MM.1S (cell line): ENCODE data around the gene ZNF324.

Experiments used
- DNase-seq: peaks from one replicate; pipeline ENCODE4 v3.0.0-alpha.2; 2015
- H2AFZ ChIP-seq: fragments of 300-600 bp; sonication (generic); 2 replicates; pipeline ENCODE4 v1.6.0; 2016; ENCODE audit warnings: antibody characterized with exemption, low read length
- H3F3A ChIP-seq: fragments of 300-600 bp; sonication (generic); 2 replicates; pipeline ENCODE4 v1.6.1; 2016; ENCODE audit warnings: mild to moderate bottlenecking, antibody characterized with exemption, low read length, moderate library complexity, mixed read lengths; ENCODE audit not compliant: insufficient read depth
- H3K27ac ChIP-seq: fragments of 300-600 bp; sonication (generic); 2 replicates; pipeline ENCODE4 v1.5.1; 2016; ENCODE audit warnings: mild to moderate bottlenecking, low read length
- H3K27me3 ChIP-seq: fragments of 300-600 bp; sonication (generic); replicated peaks from 2 replicates; pipeline ENCODE4 v1.6.0; 2016; ENCODE audit warnings: low read length; ENCODE audit not compliant: insufficient read depth
- H3K36me3 ChIP-seq: fragments of 300-600 bp; sonication (generic); replicated peaks from 2 replicates; pipeline ENCODE4 v1.6.1; 2016; ENCODE audit warnings: mild to moderate bottlenecking, low read length, mixed read lengths; ENCODE audit not compliant: insufficient read depth
- H3K4me1 ChIP-seq: fragments of 300-600 bp; sonication (generic); 2 replicates; pipeline ENCODE4 v1.6.1; 2016; ENCODE audit warnings: low read length, mixed read lengths
- H3K4me2 ChIP-seq: fragments of 300-600 bp; sonication (generic); 2 replicates; pipeline ENCODE4 v1.6.0; 2016; ENCODE audit warnings: low read depth, low read length
- H3K4me3 ChIP-seq: fragments of 300-600 bp; sonication (generic); 2 replicates; pipeline ENCODE4 v1.5.1; 2016; ENCODE audit warnings: low read length, mixed read lengths
- H3K79me2 ChIP-seq: fragments of 300-600 bp; sonication (generic); 2 replicates; pipeline ENCODE4 v1.6.1; 2016; ENCODE audit warnings: mixed run types, low read length, mixed read lengths
- H3K9ac ChIP-seq: fragments of 300-600 bp; sonication (generic); 2 replicates; pipeline ENCODE4 v1.6.1; 2016; ENCODE audit warnings: low read length, mixed read lengths
- H3K9me2 ChIP-seq: fragments of 300-600 bp; sonication (generic); replicated peaks from 2 replicates; pipeline ENCODE4 v1.6.1; 2016; ENCODE audit warnings: mild to moderate bottlenecking, low read length, mixed read lengths; ENCODE audit not compliant: insufficient read depth
- H3K9me3 ChIP-seq: fragments of 300-600 bp; sonication (generic); replicated peaks from 2 replicates; pipeline ENCODE4 v1.6.1; 2016; ENCODE audit warnings: mild to moderate bottlenecking, low read length, mixed read lengths; ENCODE audit not compliant: insufficient read depth
- H4K20me1 ChIP-seq: fragments of 300-600 bp; sonication (generic); 2 replicates; pipeline ENCODE4 v1.6.1; 2016; ENCODE audit warnings: mild to moderate bottlenecking, low read length, moderate library complexity, mixed read lengths; ENCODE audit not compliant: insufficient read depth
- EZH2 ChIP-seq: fragments of 300-600 bp; sonication (generic); optimal IDR thresholded peaks from 2 replicates; pipeline ENCODE3; 2017; ENCODE audit warnings: low read depth, mild to moderate bottlenecking, antibody characterized with exemption, low read length, mixed read lengths
- EZH2phosphoT487 ChIP-seq: fragments of 300-600 bp; sonication (generic); IDR thresholded peaks from 2 replicates; pipeline ENCODE4 v1.6.1; 2018; ENCODE audit warnings: antibody characterized with exemption, low read length
- TF ChIP-seq, protein P1 (sequence below): fragments of 300-600 bp; sonication (generic); IDR thresholded peaks from 2 replicates; pipeline ENCODE4 v1.5.1; 2016; ENCODE audit warnings: antibody characterized with exemption, low read length, mixed read lengths

Gene ZNF324

GRCh38 chr19:58471736-58472135 lies 4.9 kb downstream of the ZNF324 start:
- H3K4me3 ChIP-seq = no peak overlapping the region
- no peaks in the 10 kb centered on the region for H3K9me3 ChIP-seq
- no peak for DNase-seq
- no peak overlapping the region for H3K4me2 ChIP-seq
- H3K9me2 ChIP-seq = no peaks in the 10 kb centered on the region
- no peak overlapping the region for H3K9ac ChIP-seq
- H3K27me3 ChIP-seq = no peaks in the 10 kb centered on the region
- no peak overlapping the region for H2AFZ ChIP-seq
- no peak overlapping the region for H3K27ac ChIP-seq
- peaks cover 26% of the 10 kb centered on the region for H3K79me2 ChIP-seq
- H3F3A ChIP-seq = peaks cover 8% of the 10 kb centered on the region
- no peaks in the 10 kb centered on the region for H3K4me1 ChIP-seq
- H4K20me1 ChIP-seq = no peaks in the 10 kb centered on the region
- TF ChIP-seq, protein P1, sequence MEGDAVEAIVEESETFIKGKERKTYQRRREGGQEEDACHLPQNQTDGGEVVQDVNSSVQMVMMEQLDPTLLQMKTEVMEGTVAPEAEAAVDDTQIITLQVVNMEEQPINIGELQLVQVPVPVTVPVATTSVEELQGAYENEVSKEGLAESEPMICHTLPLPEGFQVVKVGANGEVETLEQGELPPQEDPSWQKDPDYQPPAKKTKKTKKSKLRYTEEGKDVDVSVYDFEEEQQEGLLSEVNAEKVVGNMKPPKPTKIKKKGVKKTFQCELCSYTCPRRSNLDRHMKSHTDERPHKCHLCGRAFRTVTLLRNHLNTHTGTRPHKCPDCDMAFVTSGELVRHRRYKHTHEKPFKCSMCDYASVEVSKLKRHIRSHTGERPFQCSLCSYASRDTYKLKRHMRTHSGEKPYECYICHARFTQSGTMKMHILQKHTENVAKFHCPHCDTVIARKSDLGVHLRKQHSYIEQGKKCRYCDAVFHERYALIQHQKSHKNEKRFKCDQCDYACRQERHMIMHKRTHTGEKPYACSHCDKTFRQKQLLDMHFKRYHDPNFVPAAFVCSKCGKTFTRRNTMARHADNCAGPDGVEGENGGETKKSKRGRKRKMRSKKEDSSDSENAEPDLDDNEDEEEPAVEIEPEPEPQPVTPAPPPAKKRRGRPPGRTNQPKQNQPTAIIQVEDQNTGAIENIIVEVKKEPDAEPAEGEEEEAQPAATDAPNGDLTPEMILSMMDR = no peak
- TF ChIP-seq EZH2phosphoT487 = no peak
- H3K36me3 ChIP-seq = 0 out of 2 replicates have a peak, but pooled peaks cover 4% of the 10 kb centered on the region

DNA sequence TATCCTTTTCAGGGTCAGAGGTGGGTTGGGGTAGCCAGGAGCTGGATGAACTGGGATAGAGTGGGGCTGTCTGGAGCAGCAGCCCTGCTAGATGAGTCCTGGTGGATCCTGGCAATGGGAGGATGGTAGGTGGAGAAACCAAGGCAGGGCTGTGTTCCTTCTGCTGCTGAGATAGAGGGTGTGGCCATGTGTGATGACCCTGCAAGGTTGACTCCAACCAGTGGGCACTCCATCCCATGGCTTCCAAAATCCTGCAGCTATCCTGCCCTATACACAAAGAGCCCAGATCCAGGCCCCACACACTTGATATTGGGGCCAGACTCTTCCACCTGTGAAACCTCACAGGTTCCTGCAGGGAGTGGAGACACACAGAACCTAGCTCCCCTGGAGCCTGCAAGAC lies 6.9 kb downstream of the ZNF324 start:
- H3K4me2 ChIP-seq = no peak overlapping the region

GRCh38 chr19:58474291-58474996 lies 7.6 kb downstream of the ZNF324 start:
- Histone ChIP-seq H3K27me3 (no peaks in the 10 kb centered on the region), H3F3A (peaks cover 8% of the 10 kb centered on the region), H3K9ac (no peak overlapping the region), H3K27ac (no peak overlapping the region; the same call in 1 of the 2 replicates), H3K9me3 (no peaks in the 10 kb centered on the region), H4K20me1 (no peaks in the 10 kb centered on the region), H3K4me1 (no peaks in the 10 kb centered on the region), H3K9me2 (no peaks in the 10 kb centered on the region), H3K79me2 (0 out of 2 replicates have a peak, but pooled peaks cover 1% of the 10 kb centered on the region), H3K4me3 (no peak overlapping the region), H3K4me2 (no peak overlapping the region), H3K36me3 (0 out of 2 replicates have a peak, but pooled peaks cover 4% of the 10 kb centered on the region), H2AFZ (no peak overlapping the region)
- TF ChIP-seq, protein P1 = no peak
- no peak for TF ChIP-seq EZH2phosphoT487
- TF ChIP-seq EZH2 = no peak
- DNase-seq = no peak

More for the DNA sequence above, 6.9 kb downstream of the ZNF324 start:
- H3F3A ChIP-seq = peaks cover 8% of the 10 kb centered on the region
- no peak overlapping the region for H3K27ac ChIP-seq
- H3K4me1 ChIP-seq = no peaks in the 10 kb centered on the region
- no peak overlapping the region for H3K4me3 ChIP-seq
- no peak overlapping the region for H3K9ac ChIP-seq
- no peak for DNase-seq
- H2AFZ ChIP-seq = no peak overlapping the region
- H3K27me3 ChIP-seq = no peaks in the 10 kb centered on the region
- H3K36me3 ChIP-seq = 0 out of 2 replicates have a peak, but pooled peaks cover 4% of the 10 kb centered on the region
- H4K20me1 ChIP-seq = no peaks in the 10 kb centered on the region
- H3K79me2 ChIP-seq = peaks cover 8% of the 10 kb centered on the region; the same call in 1 of the 2 replicates
- no peak for TF ChIP-seq EZH2phosphoT487
- TF ChIP-seq, protein P1 = no peak
- no peak for TF ChIP-seq EZH2
- no peaks in the 10 kb centered on the region for H3K9me2 ChIP-seq
- no peaks in the 10 kb centered on the region for H3K9me3 ChIP-seq
